Measurements from ENCODE around the gene SORBS1.

- TF ChIP-seq CTCF (IDR thresholded peaks at IDR 0.05) (no peak), EZH2 (IDR thresholded peaks at IDR 0.05) (no peak)
Measured at GRCh38 chr10:95573964-95574604, 12.9 kb upstream of the SORBS1 start.

All from neural progenitor cell (in vitro differentiated cells).